ENCODE measurements around the gene SETD1B.

DNA sequence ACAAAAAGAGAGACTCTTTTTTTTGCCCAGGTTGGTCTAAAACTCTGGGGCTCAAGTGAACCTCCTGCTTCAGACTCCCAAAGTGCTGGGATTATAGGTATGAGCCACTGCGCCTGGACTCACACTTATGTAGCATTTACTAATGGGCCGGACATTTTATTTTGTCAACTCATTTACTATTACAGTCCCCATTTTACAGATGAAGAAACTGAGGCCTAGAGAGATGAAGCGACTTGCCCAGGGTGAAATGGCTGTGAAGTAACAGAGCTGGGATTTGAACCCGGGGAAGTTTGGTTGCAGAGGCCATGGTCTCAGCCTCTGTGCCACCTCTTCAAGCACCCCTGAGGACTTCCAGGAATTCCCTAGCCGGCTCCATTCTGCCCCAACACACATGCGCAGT lies 45.4 kb downstream of the SETD1B start:
- TF ChIP-seq EZH2 (IDR thresholded peaks at IDR 0.05; ENCODE audit: insufficient read depth, poor library complexity, severe bottlenecking) (no peak), EZH2phosphoT487 (IDR thresholded peaks at IDR 0.05; ENCODE audit: insufficient read depth, low read depth) (no peak)

Measured in GM23248 (cell line).